ENCODE data around the gene CD46.

CD46 gene

GRCh38 chr1:207828485-207829158 is 76.8 kb downstream of the CD46 start:
- Histone ChIP-seq H3K36me3 (ENCODE audit: low read length) (no peaks in the 10 kb centered on the region), H3K4me3 (ENCODE audit: insufficient read depth, low read length, poor library complexity, severe bottlenecking) (no peak overlapping the region), H3K9me3 (ENCODE audit: insufficient read depth, low read length) (no peaks in the 10 kb centered on the region), H2AFZ (ENCODE audit: low read depth, low read length, severe bottlenecking) (no peak overlapping the region), H3K4me2 (ENCODE audit: low read depth, low read length, poor library complexity, severe bottlenecking) (no peak overlapping the region), H3K79me2 (ENCODE audit: insufficient read depth, low read length) (no peaks in the 10 kb centered on the region), H4K20me1 (ENCODE audit: low read depth, low read length) (no peaks in the 10 kb centered on the region), H3F3A (ENCODE audit: insufficient read depth) (peaks cover 7% of the 10 kb centered on the region), H3K27ac (ENCODE audit: low read depth, low read length) (no peak overlapping the region), H3K9me2 (replicated peaks; ENCODE audit: insufficient read depth, low read length) (no peaks in the 10 kb centered on the region), H3K9ac (ENCODE audit: low read length) (no peak overlapping the region), H3K27me3 (ENCODE audit: low read length) (no peaks in the 10 kb centered on the region)
- TF ChIP-seq CTCF (IDR thresholded peaks at IDR 0.05; ENCODE audit: insufficient read depth, low read length, poor library complexity, severe bottlenecking), result peak; percentile 37
- TF ChIP-seq EZH2phosphoT487 (conservative IDR thresholded peaks at IDR 0.05; ENCODE audit: low read length), result no peak

GRCh38 chr1:207829576-207829975 is 77.7 kb downstream of the CD46 start:
- Histone ChIP-seq H3K27ac (ENCODE audit: low read depth, low read length) (no peak overlapping the region), H3K4me2 (ENCODE audit: low read depth, low read length, poor library complexity, severe bottlenecking) (no peak overlapping the region), H3K36me3 (ENCODE audit: low read length) (no peaks in the 10 kb centered on the region), H3K9me2 (replicated peaks; ENCODE audit: insufficient read depth, low read length) (no peaks in the 10 kb centered on the region), H3K79me2 (ENCODE audit: insufficient read depth, low read length) (no peaks in the 10 kb centered on the region), H3K27me3 (ENCODE audit: low read length) (no peaks in the 10 kb centered on the region), H3F3A (ENCODE audit: insufficient read depth) (peaks cover 3% of the 10 kb centered on the region; the same call in 1 of the 2 replicates), H2AFZ (ENCODE audit: low read depth, low read length, severe bottlenecking) (no peak overlapping the region), H4K20me1 (ENCODE audit: low read depth, low read length) (no peaks in the 10 kb centered on the region), H3K4me3 (ENCODE audit: insufficient read depth, low read length, poor library complexity, severe bottlenecking) (no peak overlapping the region), H3K9ac (ENCODE audit: low read length) (no peak overlapping the region), H3K9me3 (ENCODE audit: insufficient read depth, low read length) (no peaks in the 10 kb centered on the region)
- TF ChIP-seq EZH2phosphoT487 (conservative IDR thresholded peaks at IDR 0.05; ENCODE audit: low read length) (no peak), CTCF (IDR thresholded peaks at IDR 0.05; ENCODE audit: insufficient read depth, low read length, poor library complexity, severe bottlenecking) (no peak)

- Histone ChIP-seq H4K20me1 (ENCODE audit: low read depth, low read length) (no peaks in the 10 kb centered on the region), H3F3A (ENCODE audit: insufficient read depth) (peaks cover 3% of the 10 kb centered on the region; the same call in 1 of the 2 replicates), H3K9ac (ENCODE audit: low read length) (no peak overlapping the region), H3K9me2 (replicated peaks; ENCODE audit: insufficient read depth, low read length) (no peaks in the 10 kb centered on the region), H3K27me3 (ENCODE audit: low read length) (no peaks in the 10 kb centered on the region), H3K27ac (ENCODE audit: low read depth, low read length) (no peak overlapping the region), H2AFZ (ENCODE audit: low read depth, low read length, severe bottlenecking) (no peak overlapping the region), H3K4me3 (ENCODE audit: insufficient read depth, low read length, poor library complexity, severe bottlenecking) (no peak overlapping the region), H3K79me2 (ENCODE audit: insufficient read depth, low read length) (no peaks in the 10 kb centered on the region), H3K9me3 (ENCODE audit: insufficient read depth, low read length) (no peaks in the 10 kb centered on the region), H3K36me3 (ENCODE audit: low read length) (no peaks in the 10 kb centered on the region), H3K4me2 (ENCODE audit: low read depth, low read length, poor library complexity, severe bottlenecking) (no peak overlapping the region)
- no peak for TF ChIP-seq EZH2phosphoT487 (conservative IDR thresholded peaks at IDR 0.05; ENCODE audit: low read length)
- no peak for TF ChIP-seq CTCF (IDR thresholded peaks at IDR 0.05; ENCODE audit: insufficient read depth, low read length, poor library complexity, severe bottlenecking)
Measured at GRCh38 chr1:207830788-207831187, 78.9 kb downstream of the CD46 start.

Measured in SU-DHL-6 (cell line).